NCI-H446 treated with DMSO at 0.1 percent for 48 hours (cell line): ENCODE data around the gene CFDP1.
"Not testable (repeated sequence)": the region's sequence is repeated elsewhere in the genome, so short reads cannot be mapped to it uniquely, and the experiment has no call there.

Experiments
- DNase-seq: peaks from one replicate; lab custom pipeline; 2025; lab: John Stamatoyannopoulos, UW

The CFDP1 gene

GRCh38 chr16:75458439-75458838 lies 25.1 kb upstream of the CFDP1 start:
- DNase-seq: no peak

- no peak for DNase-seq
Observed at GRCh38 chr16:75458029-75458428, 24.7 kb upstream of the CFDP1 start.

GRCh38 chr16:75457485-75458021 lies 24.2 kb upstream of the CFDP1 start:
- no peak for DNase-seq

GRCh38 chr16:75456971-75457370 lies 23.7 kb upstream of the CFDP1 start:
- no peak for DNase-seq

- not testable (repeated sequence) for DNase-seq
Observed at GRCh38 chr16:75456486-75456885, 23.2 kb upstream of the CFDP1 start.

- no peak for DNase-seq
Observed at GRCh38 chr16:75455677-75456076, 22.4 kb upstream of the CFDP1 start.

GRCh38 chr16:75452464-75453190 lies 19.3 kb upstream of the CFDP1 start:
- no peak for DNase-seq

GRCh38 chr16:75446416-75446815 lies 13.1 kb upstream of the CFDP1 start:
- DNase-seq: no peak

- no peak for DNase-seq
Observed at GRCh38 chr16:75445298-75445697, 12.0 kb upstream of the CFDP1 start.

GRCh38 chr16:75443298-75443697 lies 10.0 kb upstream of the CFDP1 start:
- no peak for DNase-seq

GRCh38 chr16:75433732-75434413 lies 570 bp upstream of the CFDP1 start:
- peak; percentile 77 for DNase-seq

GRCh38 chr16:75429621-75430403 lies 3.5 kb downstream of the CFDP1 start:
- DNase-seq: no peak

GRCh38 chr16:75426524-75426923 lies 6.8 kb downstream of the CFDP1 start:
- DNase-seq: not testable (repeated sequence)

GRCh38 chr16:75424105-75424762 lies 9.1 kb downstream of the CFDP1 start:
- DNase-seq: not testable (repeated sequence)

- no peak for DNase-seq
Observed at GRCh38 chr16:75423723-75424104, 9.6 kb downstream of the CFDP1 start.

- DNase-seq: no peak
Observed at GRCh38 chr16:75421820-75422126, 11.5 kb downstream of the CFDP1 start.

- no peak for DNase-seq
Observed at GRCh38 chr16:75420987-75421819, 12.1 kb downstream of the CFDP1 start.

- DNase-seq: no peak
Observed at GRCh38 chr16:75416904-75417565, 16.3 kb downstream of the CFDP1 start.

GRCh38 chr16:75415169-75415905 lies 18.0 kb downstream of the CFDP1 start:
- DNase-seq: no peak

- DNase-seq: no peak
Observed at GRCh38 chr16:75413951-75414350, 19.4 kb downstream of the CFDP1 start.
